Pulmonary artery endothelial cell (primary cell): ENCODE measurements around the gene ZNF524. TPM values are rescaled to one million over a fixed set of nuclear protein-coding genes. Genes with fewer than 3 reads are reported as not detected.
"Not testable (repeated sequence)": the region's sequence is repeated elsewhere in the genome, so short reads cannot be mapped to it uniquely, and the experiment has no call there.

Experiments used
- DNase-seq: peaks from one replicate; pipeline ENCODE4 v3.0.0-alpha.2; 2011; ENCODE audit warnings: low read depth, low spot score
- total RNA-seq: library from RNA; depleted of rRNA; stranded (reverse); fragments of >200 nt; gene quantifications from 2 replicates; pipeline ENCODE4 v1.2.3, GENCODE V29; 2014

Gene ZNF524
- 12.2 and 12.5 TPM in 2 replicates for total RNA-seq

- DNase-seq = peak; percentile 56
Measured at GRCh38 chr19:55599842-55600661, at the start of gene ZNF524. Gene ZNF524, plus strand, starts transcription at chr19:55600288. Its CDS starts 1,825 bp downstream, at chr19:55602113.

- no peak for DNase-seq
Measured at GRCh38 chr19:55550321-55550650, 49.8 kb upstream of the ZNF524 start.

GRCh38 chr19:55552206-55552605, 47.9 kb upstream of the ZNF524 start:
- DNase-seq = no peak

DNA sequence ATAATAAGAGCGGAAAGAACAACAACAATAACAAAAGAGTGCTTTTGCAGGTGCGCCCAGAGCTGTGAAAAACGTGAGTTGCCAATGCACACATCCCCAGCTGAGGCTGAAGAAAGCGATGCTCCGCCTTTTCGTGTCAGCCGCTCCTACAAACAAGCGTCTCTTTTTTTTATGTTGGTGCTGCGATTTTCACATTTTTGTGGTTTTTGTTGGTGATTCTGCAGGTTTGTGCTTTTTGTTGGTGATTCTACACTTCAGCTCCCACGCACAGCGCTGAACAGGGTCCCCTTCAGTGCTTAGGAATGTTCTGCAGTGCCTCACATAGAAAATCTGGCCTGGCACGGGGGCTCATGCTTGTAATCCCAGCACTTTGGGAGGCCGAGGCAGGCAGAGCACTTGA, 47.5 kb upstream of the ZNF524 start:
- no peak for DNase-seq

DNA sequence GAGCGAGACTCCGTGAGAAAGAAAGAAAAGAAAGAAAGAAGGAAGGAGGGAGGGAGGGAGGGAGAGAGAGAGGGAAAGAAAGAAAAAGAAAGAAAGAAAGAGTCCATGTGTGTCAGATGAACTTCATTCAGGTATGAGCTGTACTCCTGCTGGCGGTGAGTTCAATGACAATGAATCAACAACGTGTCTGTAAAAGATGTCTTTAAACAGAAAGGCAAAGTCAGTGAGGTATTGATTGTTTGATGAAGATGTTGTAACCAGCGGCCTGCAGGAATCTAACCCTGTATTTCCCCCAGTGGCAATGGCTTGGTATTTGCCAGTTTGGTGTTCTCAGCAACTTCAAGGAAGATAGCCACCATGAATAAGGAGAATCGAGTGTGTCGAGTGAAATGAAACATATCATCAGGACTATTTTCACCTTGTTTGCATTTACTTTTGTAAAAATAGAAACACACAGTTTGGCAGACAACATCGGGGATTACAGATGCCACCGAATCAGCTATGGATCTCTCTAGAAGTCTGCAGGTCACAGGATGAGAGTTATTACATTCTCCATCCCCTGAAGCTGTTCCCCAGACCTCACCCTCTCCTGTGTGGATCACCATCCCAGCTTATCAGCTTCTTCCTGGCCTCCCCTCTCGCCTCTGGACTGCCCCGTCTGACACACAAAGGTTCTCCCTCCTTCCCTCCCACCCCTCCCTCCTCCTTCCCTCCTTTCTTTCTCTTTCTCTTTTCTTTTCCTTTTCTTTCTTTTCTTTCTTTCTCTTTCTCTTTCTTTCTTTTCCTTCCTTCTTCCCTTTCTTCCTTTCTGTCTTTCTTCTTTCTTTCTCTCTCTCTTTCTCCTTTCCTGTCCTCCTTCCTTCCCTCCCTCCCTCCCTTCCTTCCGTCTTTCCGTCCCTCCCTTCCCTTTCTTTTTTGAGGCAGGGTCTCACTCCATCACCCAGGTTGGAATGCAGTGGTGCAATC, 46.6 kb upstream of the ZNF524 start:
- DNase-seq = no peak

- no peak for DNase-seq
Measured at GRCh38 chr19:55554302-55554701, 45.8 kb upstream of the ZNF524 start.

DNA sequence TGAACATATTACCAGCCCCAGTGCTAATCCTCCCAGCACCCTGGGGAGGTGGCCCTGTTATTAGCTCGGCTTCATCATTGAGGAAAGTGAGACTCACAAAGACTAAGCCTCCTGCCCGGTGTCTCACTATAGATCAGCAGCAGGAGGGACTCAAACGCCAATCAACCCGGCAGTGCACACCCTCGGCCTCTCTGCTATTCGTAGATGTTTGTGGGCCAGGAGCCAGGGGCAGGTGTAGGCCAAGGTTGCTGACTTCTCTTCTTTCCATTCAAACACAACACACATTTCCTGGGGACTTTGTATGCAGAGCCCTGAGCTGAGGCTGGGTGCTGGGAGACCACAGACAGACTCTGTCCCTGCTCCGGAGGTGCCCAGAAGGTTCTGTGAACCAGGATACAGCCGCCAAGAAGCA, 45.3 kb upstream of the ZNF524 start:
- no peak for DNase-seq

GRCh38 chr19:55559684-55560083, 40.4 kb upstream of the ZNF524 start:
- no peak for DNase-seq

- no peak for DNase-seq
Measured at GRCh38 chr19:55563261-55563690, 36.8 kb upstream of the ZNF524 start.

DNA sequence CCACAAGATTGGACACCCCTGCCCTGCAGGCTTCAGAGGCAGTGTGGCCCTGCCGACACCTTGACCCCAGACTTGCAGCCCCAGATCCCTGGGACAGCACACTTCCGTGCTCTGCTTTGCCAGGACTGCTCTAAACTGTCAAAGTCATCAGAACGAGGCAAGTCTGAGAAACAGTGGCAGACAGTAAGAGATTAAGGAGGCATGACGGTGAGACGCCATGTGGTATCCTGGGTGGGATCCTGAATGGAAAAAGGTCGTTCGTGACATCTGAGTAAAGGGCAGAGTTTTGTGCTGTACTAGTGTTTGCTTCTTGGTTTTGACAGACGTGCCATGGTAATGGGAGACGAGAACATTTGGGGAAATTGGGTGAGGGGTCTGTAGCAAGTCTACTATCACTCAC, 33.3 kb upstream of the ZNF524 start:
- no peak for DNase-seq

DNA sequence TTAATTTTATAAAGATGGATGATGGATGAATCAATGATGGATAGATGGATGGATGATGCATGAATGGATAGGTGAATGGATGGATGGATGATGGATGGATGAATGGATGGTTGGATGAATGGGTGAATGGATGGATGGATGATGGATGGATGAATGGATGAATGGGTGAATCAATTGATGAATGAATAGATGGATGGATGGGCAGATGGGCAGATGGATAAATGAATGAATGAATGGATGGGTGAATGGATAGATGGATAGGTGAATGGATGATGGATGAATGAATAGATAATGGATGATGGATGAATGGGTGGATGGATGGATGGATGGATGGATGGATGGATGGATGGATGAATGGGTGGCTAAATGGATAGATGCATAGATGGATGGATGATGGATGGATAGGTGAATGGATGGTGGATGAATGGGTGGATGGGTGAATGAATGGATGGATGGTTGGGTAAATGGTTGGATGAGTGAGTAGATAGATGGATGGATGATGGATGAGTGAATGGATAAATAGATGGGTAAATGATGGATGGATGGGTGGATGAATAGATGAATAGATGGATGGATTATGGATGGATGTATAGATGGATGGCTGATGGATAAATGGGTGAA, 32.3 kb upstream of the ZNF524 start:
- DNase-seq = no peak

DNA sequence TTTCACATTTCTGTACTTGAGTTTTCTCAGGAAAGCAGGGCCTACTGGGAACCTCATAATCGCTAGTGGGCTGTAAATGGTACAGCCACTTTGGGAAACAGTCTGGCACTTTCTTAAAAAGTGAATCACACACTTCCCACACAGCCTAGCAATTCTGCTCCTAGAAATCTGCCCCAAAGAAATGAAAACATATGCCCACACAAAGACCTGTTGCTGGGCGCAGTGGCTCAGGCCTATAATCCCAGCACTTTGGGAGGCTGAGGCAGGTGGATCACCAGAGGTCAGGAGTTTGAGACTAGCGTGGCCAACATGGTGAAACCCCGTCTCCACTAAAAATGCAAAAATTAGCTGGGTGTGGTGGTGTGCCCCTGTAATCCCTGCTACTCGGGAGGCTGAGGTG, 30.6 kb upstream of the ZNF524 start:
- DNase-seq = not testable (repeated sequence)

GRCh38 chr19:55573929-55574328, 26.2 kb upstream of the ZNF524 start:
- not testable (repeated sequence) for DNase-seq

GRCh38 chr19:55576746-55577145, 23.3 kb upstream of the ZNF524 start:
- DNase-seq = no peak

DNA sequence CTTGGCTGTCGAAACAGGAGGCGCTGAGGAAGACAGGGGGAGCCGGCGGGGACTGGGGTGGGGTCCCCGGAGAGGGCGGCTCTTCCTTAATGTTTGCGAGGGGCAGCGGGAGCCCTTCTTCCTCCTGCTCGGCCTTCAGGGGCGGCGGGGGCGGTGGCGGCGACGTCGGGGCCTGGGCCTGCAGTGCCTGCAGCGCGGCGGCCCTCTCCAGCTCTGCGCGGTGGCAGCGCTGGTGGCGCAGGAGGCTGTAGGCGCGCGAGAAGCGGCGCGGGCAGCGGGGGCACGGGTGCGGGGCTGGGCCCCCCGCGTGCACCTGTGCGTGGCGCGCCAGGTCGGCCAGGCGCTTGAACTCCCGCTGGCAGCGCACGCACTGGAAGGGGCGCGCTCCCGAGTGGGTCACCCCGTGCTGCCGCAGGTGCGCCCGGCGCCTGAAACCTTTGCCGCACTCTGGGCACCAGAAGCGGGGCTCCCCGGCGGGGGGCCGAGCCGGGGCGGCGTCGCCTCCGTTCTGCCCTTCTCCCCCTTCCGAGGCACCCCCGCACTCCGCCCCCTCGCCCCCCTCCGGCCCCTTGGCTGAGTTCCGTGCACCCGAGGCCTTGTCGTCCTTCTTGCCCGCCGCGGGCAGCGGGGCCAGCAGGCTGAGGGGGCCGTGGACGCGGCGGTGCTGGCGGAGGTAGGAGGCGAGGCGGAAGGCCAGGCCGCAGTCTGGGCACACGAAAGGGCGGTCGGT, 21.9 kb upstream of the ZNF524 start:
- DNase-seq = no peak

DNA sequence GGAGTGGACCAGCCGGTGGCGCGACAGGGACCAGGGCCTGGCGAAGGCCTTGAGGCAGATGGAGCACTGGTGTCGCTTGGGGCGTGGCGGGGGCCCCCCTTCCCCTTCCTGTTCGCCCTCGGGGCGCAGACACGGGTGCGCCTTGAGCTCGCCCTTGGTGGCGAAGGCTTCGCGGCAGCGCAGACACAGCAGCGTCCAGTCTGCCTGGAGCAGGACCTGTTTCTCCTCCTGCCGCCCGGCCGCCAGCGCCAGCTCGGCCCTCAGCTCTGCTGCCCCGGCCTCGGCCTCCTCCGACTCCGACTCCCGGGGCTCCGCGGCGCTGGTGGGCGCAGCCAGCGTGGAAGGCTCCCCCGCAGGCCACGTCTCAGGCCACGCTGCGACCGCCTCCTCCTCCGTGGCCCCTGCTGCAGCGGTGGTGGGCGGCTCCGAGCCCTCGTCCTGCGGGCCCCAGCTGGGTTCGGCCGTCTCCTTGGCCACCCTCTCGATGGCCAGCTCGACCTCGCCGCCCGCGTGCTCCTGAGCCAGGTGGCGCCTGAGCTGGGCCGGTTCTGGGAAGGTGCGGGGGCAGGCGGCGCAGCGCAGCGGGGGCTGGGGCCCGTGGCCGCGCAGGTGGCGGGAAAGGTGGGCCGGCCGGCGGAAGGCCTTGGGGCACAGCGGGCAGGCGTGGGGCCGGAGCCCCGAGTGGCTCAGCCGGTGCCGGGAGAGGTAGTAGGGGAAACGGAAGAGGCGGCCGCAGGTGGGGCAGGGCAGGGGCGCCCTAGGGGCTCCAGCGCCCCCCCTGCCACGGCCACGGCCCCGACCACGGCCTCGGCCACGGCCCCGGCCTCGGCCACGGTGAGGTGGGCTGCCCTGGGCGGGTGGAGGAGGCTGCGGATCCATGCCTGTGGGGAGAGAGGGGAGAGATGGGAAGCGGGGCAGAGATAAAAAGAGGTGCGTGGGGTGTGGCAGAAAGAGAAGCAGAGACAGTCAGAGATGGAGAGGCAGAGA, 21.0 kb upstream of the ZNF524 start:
- no peak for DNase-seq

DNA sequence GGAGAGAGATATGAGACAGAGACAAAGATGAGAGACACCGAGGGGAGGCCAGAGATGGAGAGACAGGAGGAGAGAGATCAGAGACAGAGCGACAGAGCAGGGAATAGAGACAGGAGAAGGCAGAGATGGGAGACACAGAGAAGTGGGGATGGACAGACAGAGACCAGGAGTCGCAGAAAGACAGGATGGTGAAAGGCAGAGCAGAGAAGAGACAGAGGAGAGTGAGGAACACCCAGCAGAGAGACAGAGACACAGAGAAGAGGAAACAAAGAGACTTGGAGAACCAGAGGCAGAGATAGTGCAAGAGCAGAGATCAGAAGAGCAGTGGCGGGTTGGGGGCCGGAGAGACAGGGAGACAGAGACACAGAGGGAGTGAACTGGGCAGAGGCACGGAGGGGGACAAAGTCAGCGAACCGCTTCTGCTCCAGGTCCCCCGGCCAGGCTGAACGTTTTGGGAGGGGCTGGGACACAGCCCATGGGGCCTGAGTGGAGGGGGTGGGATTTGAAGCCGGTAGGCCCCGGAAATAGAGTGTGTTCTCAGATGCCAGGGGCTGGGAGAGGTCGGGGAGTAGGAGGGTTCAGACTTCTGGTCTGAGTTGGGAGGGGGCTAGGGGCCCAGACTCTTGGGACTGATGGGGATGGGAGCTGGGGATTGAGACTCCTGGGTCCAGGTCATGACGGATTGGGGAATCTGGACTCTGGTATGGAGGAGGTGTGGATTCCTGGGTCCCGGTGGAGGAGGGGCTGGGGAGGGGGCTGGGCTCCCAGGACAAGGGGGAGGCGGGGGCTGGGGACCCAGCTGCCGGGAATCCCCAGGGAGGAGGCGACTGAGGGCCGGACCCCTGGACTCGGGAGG, 20.1 kb upstream of the ZNF524 start:
- DNase-seq = no peak

- peak; percentile 70 for DNase-seq
Measured at GRCh38 chr19:55580628-55581144, 19.4 kb upstream of the ZNF524 start, which contains the start of gene ZNF579. Gene ZNF579, minus strand, starts transcription at chr19:55580848. Its CDS starts 1,209 bp downstream, at chr19:55579639.
